Stimulated activated CD4-positive, alpha-beta T cell treated with anti-CD3 and anti-CD28 coated beads, Interleukin-2, amount 100 ng/mL, for 48 hours (primary cell): ENCODE results near the gene CACNG5.

Experiments used
- DNase-seq, 2 donors: peaks; one replicate each; pipeline ENCODE4 v3.0.0-alpha.2; 2020

CACNG5 gene

GRCh38 chr17:66829386-66829864 is 5.5 kb upstream of the CACNG5 start:
- peak; percentile 10 to 24 for DNase-seq

- no peak for DNase-seq
These were observed 5.0 kb upstream of the CACNG5 start for GRCh38 chr17:66829883-66830282.

GRCh38 chr17:66830451-66830850 is 4.5 kb upstream of the CACNG5 start:
- no peak for DNase-seq

- no peak for DNase-seq
These were observed 3.3 kb upstream of the CACNG5 start for GRCh38 chr17:66831383-66832210.

GRCh38 chr17:66833201-66833600 is 1.7 kb upstream of the CACNG5 start:
- no peak for DNase-seq

- no peak for DNase-seq
These were observed 445 bp upstream of the CACNG5 start for GRCh38 chr17:66834426-66834918.

- no peak for DNase-seq
These were observed 559 bp downstream of the CACNG5 start for GRCh38 chr17:66835476-66835875.

- DNase-seq = no peak
These were observed 1.4 kb downstream of the CACNG5 start for GRCh38 chr17:66836063-66837005.

- no peak for DNase-seq
These were observed 2.3 kb downstream of the CACNG5 start for GRCh38 chr17:66837226-66837625.

GRCh38 chr17:66837885-66838665 is 3.2 kb downstream of the CACNG5 start:
- no peak for DNase-seq

- DNase-seq = no peak
These were observed 4.7 kb downstream of the CACNG5 start for GRCh38 chr17:66839616-66840015.

GRCh38 chr17:66840061-66840460 is 5.1 kb downstream of the CACNG5 start:
- no peak for DNase-seq

- DNase-seq = no peak
These were observed 6.4 kb downstream of the CACNG5 start for GRCh38 chr17:66841328-66841727.

- DNase-seq = no peak
These were observed 6.8 kb downstream of the CACNG5 start for GRCh38 chr17:66841744-66842143.

- DNase-seq = no peak
These were observed 7.6 kb downstream of the CACNG5 start for GRCh38 chr17:66842505-66842904.

GRCh38 chr17:66842959-66843358 is 8.0 kb downstream of the CACNG5 start:
- no peak for DNase-seq

GRCh38 chr17:66843627-66844026 is 8.7 kb downstream of the CACNG5 start:
- no peak for DNase-seq

- no peak for DNase-seq
These were observed 12.8 kb downstream of the CACNG5 start for GRCh38 chr17:66847704-66848103.

GRCh38 chr17:66848496-66848895 is 13.6 kb downstream of the CACNG5 start:
- no peak for DNase-seq

GRCh38 chr17:66849032-66849655 is 14.2 kb downstream of the CACNG5 start:
- no peak for DNase-seq

GRCh38 chr17:66849851-66850580 is 15.1 kb downstream of the CACNG5 start:
- DNase-seq = no peak
